Stimulated activated CD4-positive, alpha-beta T cell treated with anti-CD3 and anti-CD28 coated beads, Interleukin-2, amount 100 ng/mL, for 4 hours (primary cell): Measurements from ENCODE around the gene ZNF83.
"Not testable (repeated sequence)": the region's sequence is repeated elsewhere in the genome, so short reads cannot be mapped to it uniquely, and the experiment has no call there.

Source experiments
- DNase-seq: peaks from one replicate; pipeline ENCODE4 v3.0.0-alpha.2; 2020; ENCODE audit warnings: low read depth

Gene ZNF83

DNA sequence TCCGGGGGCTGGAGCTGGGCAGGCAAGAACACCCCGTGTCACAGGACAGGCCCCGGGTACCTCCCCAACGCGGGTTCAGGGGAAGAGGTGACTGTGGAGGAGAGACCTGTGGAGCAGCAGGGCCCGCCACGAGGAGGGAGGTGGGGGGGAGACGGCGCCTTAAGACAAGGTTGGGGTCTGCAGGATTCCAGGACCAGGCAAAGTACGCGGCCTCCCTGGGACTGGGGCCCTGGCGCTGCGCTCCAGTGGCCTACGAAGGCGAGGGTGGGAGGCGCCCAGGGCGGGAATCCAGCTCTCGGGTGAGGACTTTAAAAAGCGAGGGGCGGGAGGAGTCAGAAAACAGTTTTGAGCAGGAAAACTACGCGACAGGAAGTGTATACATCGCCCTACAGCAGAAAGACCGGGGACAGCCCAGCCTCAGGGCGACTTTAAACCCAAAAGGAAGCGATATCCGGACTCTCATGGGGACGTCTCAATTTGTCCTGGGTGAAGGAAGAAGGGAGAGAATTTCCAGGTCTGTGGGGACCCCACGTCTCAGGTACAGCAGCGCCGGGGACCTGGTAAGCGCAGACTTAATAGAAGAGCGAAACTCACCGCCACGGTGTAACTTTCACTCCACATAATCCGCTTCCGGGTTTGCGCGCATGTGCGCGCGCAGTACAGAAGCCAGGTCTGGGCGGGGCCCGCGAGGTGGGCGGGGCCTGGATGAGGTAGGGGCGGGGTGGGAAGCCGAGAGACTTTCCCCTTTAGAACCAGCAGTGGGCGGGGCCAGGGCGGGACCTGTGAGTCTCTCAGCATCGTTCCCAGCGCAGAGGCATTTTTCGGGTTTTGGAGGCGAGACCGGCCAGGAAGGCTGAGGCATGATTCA, at the start of gene ZNF83:
TSS of gene ZNF83 (minus strand) at position 638 of the 868 bp plus-strand sequence.
- peak; percentile 89 for DNase-seq

DNA sequence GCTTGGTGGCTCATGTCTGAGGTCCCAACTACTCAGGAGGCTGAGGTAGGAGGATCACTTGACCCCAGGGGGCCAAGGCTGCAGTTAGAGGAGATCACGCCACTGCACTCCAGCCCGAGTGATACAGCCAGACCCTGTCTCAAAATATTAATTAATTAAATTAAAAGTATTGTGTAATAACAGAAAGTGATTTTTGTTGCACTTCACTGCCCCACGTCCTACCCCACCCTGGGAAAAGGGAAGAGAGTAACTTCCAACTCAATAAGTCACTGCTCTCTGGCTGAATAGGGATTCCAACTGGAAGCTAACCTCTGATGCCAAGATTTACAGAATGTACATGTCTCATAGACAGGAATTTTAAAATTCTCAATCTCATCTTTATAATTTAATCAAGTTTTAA, 49.5 kb upstream of the ZNF83 start:
- DNase-seq = no peak

DNA sequence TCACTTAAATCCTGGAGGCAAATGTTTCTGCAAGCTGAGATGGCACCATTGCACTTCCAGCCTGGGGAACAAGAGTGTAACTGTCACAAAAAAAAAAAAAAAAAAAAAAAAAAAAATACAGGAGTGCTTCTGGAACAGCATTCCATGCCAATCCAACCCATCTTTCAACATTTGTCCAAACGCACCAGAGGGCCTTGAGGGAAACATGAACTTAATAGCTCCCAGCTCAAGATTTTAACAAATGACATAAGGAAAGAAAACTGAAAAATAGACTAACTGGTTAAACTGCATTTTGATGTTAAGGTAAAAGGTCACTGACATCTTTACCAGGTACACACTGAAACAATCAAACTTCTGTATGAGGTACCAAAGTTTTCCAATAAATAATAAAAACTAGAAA, 47.7 kb upstream of the ZNF83 start:
- DNase-seq = no peak

DNA sequence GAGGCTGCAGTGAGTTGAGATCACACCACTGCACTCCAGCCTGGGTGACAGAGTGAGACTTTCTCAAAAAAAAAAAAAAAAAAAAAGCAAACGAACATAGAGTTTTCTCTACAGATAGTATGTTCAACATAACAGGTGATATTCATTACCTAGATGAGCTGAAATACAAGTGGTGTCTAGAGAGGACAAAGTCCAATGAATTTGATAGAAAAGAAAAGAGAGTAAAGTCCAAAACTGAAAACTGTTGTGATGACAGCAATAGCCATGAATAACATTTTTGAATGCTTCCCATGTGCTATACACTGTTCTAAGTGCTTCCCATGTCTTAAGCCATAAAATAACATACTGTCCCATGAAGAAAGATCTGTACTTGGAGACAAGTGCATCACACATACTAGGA, 43.1 kb upstream of the ZNF83 start:
- not testable (repeated sequence) for DNase-seq

DNA sequence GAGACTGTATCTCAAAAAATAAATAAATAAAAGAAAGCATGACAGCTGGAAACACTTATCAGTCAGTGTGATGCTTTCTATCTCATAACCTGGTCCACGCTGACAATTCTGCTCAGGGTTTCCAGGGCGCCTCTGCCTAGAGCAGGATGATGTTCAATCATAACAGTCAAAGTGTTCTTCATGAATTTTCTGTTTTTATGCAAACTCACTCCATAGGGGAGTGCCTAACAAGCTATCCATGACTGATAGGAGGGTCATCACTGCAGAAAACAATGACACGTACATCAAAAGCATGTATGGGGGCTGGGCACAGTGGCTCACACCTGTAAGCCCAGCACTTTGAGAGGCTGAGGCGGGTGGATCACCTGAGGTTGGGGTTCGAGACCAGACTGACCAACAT, 41.4 kb upstream of the ZNF83 start:
- no peak for DNase-seq

DNA sequence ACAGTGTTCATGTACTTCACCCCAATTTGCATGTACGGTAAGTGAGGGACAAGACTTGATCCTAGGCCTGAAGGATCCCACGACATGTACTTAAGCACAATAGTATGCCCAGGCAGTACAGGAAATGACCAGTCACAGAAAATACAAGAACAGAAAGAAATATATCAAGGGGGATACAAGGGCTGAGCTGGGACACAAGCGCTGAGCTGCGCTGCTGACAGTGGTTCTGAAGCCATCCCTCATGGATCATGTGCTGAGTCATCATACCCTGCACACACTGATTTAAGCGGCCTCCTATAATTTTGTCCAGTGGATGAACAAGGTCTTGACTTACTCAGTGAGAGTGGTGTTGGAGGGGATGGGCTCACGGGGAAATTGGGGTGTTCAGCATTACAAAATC, 37.1 kb upstream of the ZNF83 start:
- not testable (repeated sequence) for DNase-seq

DNA sequence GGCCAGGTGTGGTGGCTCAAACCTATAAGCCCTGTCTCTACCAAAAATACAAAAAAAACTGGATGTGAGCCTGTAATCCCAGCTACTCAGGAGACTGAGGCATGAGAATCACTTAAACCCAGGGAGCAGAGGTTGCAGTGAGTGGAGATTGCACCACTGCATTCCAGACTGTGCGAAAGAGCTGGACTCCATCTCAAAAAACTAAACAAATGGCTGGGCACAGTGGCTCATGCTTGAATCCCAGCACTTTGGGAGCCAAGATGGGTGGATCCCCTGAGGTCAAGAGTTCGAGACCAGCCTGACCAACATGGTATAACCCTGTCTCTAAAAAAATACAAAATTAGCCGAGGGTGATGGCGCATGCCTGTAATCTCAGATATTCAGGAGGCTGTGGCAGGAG, 34.9 kb upstream of the ZNF83 start:
- DNase-seq = no peak

DNA sequence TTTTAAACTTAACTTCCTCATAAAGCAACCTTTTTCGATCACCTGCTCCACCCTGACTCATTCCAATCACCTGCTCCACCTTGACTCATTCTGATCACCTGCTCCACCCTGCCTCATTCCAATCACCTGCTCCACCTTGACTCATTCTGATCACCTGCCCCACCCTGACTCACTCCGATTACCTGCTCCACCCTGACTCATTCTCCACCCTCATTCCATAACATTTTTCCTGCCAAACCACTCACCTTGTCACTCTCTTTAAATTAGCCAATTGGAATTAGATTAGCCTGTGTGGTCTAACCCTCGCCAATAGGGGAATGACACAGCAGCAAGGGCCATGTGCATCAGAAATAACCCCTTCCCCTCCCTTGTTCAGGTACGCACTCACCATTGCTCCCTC, 31.9 kb upstream of the ZNF83 start:
- DNase-seq = no peak

DNA sequence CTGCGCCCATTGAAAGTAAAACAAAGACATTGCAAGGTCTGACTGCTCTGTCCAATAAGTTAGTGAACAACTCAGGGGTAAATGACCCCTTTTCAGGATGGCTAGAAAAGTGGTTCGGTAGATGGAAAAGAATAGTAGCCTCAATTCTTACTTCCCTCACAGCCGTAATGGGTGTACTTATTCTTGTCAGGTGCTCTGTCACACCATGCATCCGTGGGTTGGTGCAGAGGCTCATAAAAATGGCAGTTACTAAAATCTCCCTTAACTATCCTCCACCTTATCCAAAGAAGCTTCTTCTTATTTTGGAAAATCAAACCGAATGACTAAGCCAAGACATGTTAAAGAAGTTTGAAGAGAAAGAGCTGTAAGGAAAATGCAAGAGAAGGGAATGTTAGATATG, 31.4 kb upstream of the ZNF83 start:
- DNase-seq = no peak

DNA sequence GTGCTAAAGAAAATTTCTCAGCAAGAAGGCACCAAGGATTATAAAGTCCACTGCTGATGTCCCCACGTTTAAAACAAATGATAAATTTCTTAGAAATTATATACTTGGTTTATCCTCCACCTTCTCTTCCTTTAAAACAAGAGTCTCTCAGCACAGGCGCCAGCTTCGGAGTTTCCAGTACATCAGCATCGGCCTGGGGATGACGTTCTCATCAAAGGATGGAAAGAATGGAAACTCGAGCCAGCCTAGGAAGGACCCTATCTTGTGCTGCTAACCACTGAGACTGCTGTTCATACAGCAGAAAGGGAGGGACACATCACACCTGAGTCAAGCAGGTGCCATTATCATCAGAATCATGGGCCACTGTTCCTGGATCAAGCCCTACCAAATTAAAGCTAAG, 29.8 kb upstream of the ZNF83 start:
- DNase-seq = no peak

DNA sequence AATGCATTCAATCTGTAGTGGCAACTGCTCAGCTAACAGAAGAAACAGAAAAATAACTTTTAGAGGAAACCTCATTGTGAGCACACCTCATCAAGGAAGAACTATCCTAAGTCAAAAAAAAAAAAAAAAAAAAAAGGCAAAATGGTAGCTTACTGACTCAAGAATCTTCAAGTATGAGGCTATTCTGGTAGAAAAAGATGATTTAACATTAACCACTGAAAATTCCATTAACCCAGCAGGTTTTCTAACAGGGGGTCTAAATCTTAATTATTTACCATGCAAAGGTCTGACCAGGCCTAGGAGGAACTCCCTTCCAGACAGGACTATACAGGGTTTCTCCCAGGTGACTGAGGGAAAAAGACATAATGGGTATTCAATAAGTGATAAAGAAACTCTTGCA, 28.4 kb upstream of the ZNF83 start:
- no peak for DNase-seq

DNA sequence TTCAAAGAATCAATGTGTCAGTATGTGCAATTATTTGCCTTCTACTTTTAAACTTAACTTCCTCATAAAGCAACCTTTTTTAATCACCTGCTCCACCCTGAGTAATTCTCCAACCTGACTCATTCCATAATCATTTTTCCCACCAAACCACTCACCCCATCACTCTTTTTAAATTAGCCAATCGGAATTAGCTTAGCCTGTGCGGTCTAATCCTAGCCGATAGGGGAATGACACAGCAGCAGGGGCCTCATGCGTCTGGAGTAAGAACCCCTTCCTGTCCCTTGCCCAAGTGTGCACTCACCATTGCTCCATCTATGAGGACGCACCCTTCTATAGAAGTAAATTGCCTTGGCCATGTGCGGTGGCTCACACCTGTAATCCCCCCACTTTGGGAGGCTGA, 27.4 kb upstream of the ZNF83 start:
- DNase-seq = no peak

DNA sequence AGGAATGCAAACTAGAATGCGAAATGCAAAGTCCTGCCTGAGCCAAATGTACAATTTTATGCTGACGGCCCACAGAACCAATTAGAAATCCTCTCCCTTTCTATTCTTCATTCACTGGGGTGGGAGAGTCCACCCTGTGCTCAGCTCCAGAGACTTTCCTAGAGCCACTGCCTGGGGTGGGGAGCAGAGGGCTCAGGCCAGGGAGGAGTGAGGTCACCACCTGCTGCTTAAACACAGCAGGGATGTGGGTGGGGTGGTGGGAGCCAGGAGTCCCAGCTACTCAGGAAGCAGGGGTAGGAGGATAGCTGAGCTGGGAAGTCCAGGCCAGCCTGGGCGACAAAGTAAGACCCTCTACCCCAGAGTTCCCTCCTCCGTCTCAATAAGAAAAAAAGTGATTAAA, 26.9 kb upstream of the ZNF83 start:
- no peak for DNase-seq

DNA sequence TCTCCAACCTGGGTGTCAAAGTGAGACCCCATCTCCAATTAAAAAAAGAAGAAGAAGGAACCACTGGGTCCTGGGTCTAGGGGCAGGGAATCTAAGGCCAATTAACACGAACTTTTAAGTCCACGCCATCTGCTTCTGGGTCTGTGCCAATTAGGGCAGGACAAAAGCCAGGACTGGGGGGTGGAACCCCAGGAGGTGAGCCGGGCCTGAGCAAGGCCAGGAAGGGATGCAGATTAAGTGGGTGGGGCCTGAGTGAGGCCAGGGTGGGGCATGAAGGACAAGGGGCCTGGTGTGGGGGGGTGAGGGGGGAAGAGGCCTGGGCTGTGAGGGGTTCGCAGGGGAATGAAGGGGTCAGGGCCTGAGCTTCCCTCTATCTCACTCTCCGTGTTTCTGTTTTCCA, 26.3 kb upstream of the ZNF83 start:
- DNase-seq = no peak

DNA sequence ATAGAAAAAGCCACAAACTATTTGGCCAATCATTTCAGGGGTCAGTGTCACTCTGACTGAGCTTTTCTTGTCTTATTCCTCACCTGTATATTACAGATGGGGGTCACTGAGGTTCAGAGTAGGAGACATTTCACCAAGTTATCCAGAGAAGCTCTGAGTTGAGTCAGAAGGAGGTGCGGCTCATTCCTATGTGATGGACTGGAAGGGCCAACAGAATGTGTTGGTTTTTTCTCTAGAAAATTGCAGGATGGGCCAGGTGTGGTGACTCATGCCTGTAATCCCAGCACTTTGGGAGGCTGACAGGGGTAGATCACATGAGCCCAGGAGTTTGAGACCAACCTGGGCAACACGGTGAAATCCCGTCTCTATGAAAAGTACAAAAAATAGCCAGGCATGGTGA, 24.5 kb upstream of the ZNF83 start:
- no peak for DNase-seq

DNA sequence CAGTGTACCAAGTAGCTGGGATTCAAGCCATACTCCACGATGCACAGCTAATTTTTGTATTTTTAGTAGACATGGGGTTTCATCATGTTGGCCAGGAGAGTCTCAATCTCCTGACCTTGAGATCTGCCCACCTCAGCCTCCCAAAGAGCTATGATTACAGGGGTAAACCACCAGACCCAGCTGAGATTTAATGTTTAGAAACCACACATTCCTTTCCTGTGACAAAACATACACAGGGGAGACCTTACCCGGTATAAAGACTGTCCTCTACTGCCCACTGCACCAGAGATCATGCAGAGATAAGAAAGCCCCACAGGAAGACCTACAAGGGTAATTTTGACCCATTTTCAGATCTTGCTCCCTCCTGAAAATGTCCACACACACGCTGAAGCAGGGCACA, 22.8 kb upstream of the ZNF83 start:
- no peak for DNase-seq

DNA sequence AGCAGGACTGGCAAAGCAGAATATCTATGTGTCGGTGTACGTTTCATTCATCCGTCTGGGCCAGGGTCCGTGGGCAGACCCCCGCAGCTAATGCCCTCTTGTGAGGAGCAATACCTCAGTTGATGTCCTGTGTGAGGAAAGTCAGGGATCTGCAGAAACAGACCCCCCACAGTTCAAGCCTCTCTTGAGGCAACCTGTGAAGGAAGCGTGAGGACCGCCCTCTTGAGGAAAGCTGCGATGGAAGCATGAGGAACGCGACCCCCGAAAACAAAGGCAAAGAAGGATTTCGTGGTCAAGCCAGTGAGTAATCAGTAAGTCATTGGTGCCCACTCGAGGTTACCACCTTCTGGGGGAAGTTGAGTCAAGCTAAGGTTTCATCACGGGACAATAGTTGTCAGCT, 20.9 kb upstream of the ZNF83 start:
- no peak for DNase-seq

DNA sequence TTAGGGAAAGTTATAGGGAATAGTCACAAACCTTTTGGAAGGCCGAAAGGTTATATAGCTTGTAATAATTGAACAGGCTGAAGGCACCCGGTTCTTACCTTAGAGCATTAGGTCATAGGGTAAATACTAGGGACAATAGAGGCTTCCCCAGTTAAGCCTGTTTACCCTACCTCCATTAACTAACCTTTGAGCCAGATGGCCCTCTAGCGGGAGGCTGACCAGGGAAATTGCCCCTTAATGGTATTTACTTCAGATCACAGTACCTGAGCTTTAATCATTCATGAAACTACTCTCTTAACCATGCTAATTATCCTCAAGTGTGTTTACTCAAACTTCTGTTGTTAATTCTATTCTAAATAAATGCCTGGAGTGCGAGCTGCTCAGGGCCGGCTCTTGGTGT, 20.4 kb upstream of the ZNF83 start:
- DNase-seq = no peak

DNA sequence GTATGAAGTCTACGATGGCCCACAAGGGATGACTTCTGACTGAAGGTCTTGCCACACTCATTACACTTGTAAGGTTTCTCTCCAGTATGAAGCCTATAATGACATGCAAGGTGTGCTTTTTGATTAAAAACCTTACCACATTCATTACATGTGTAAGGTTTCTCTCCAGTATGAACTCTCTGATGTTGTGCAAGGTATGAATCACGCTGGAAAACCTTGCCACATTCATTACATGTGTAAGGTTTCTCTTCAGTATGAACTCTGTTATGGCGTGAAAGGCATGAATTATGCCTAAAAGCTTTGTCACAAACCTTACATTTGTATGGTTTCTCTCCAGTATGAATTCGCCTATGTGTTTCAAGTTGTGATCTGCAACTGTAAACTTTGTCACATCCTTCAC, 15.0 kb upstream of the ZNF83 start:
- DNase-seq = no peak

DNA sequence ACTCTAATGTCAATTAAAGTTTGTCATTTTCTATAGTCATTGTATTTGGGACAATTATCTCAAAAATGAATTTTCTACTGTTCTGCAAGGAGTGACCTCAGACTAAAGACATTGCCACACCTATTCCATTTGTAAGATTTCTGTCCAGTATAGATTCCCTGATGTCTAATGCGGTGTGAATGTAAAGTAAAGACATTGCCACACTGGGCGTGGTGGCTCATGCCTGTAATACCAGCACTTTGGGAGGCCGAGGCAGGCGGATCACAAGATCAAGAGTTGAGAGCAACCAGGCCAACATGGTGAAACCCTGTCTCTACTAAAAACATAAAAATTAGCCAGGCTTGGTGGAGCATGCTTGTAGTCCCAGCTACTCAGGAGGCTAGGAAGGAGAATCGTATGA, 13.8 kb upstream of the ZNF83 start:
- DNase-seq = no peak

DNA sequence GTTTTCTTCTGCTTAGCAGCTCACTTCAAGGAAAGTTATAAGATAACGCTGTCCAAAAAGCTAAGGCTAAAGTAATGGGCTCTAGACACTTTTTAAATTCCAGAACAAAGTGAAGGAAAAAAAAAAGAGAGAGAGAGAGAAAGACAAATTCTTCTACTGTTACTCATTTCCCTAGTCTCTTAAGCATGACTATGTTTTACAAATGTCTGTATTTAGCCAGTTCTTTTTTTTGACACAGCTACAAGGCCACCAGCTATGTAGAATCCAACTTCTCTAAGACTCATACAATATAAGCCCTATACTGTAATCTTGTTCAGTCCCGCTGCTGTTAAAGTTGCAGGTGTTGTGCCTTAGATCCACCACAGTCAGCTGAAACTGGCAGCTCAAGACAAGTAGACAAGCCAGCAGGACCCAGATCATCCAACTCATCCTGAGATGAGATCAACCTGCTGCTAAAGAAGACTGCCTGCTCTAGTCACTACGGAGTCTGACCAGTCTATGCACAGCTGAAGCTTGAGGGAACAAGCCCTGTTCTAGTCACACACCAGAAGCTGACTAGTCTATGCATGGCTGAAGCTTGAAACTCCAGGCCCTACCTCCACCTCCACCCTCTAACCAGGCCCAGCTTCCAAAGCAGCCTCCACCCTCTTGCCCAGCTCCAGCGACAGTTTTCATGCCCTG, 10.3 kb upstream of the ZNF83 start:
- DNase-seq = no peak

DNA sequence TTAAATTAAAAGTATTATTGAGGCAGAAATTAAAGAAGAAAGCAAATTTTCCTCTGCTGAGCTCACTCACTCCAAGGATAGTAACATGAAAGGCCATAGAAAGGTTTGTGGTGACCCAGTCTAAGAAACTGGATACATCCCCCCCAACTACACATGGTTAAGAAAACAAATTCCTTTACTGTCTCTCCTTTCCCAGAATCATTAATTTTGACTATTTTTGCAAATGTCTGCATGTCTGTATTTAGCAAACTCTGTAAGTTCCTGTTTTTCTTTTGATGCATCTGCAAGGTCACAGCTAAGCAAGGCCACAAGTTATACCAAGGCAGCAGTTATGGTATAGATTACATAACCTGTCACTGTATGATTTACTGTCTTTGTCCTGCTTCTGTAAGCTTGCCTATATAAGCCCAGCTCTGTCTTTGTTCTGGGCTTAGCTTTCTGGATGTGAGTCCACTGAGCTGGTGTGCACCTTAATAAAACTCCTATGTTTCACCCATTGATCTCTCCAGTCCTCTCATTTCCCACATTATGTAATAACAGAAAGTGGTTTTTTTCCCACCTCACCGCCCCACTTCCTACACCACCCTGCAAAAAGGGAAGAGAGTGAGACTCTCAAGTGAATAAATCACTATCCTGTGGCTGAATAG, 8.5 kb upstream of the ZNF83 start:
- no peak for DNase-seq

DNA sequence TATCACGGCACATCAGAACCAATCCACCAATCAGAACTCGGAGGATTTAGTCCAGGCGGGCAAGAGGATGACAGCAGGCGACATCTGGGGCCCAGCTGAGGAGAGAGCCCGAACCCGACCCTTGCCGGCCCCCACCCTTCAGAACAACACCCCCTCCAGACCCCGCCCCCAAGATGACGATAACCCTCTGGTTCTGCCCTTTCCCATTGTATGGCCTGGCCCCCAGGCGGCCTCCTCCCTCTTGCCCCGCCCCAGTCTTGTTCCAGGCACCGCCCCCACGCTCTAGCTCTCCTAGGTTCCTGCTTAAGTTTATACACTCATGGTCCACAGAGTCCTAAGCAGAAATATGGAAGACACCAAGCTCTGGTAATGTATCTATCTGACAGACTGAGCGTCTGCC, 2.8 kb upstream of the ZNF83 start:
- DNase-seq = no peak
